Left cardiac atrium (tissue), 4 donors: Measurements from ENCODE around the gene CFAP141. TPM values are rescaled to one million over a fixed set of nuclear protein-coding genes. Genes with fewer than 3 reads are reported as not detected.
"Not testable (repeated sequence)": the region's sequence is repeated elsewhere in the genome, so short reads cannot be mapped to it uniquely, and the experiment has no call there.

Source experiments
- ATAC-seq, 2 donors: fragments of 200-7000 bp; cut with Tn5 transposase; one replicate each; pipeline ENCODE4 v1.9.1; 2020; ENCODE audit warnings: mild to moderate bottlenecking in 2 of 2, moderate library complexity in 2 of 2
- DNase-seq: peaks from one replicate; pipeline ENCODE4 v3.0.0-alpha.2; 2020
- intact Hi-C, 2 donors: fragments of 100-400 bp; cut with DNase I; formaldehyde crosslinking; loops; one replicate each; pipeline versions ENCODE4 v1.14.1 to v1.15.1; 2022 to 2023
- total RNA-seq, 2 donors: library from RNA; stranded (reverse); fragmentation: NEBNext Ultra II Directional; extraction: Animal tissue kit (Norgen Biotek cat#: 25700); gene quantifications; one replicate each; pipeline ENCODE4 v1.2.1, GENCODE V29; 2021
- donor health status: DM: no; HTN: yes; CAD: no.
- donor health status: DM: no; HTN: yes; CAD: no; lungs with severe emphysema.
- donor health status: DM: yes; HTN: yes; CAD: no.
- donor health status: Dilated cardiomyopathy.

The CFAP141 gene
- total RNA-seq, 2 donors from 2014 or later: not detected

- ATAC-seq: peak in 1 of 2 donors; percentile 41
- intact Hi-C loops: no loop called here
- DNase-seq: no peak
Measured at GRCh38 chr1:154213274-154213673, 7.1 kb upstream of the CFAP141 start.

GRCh38 chr1:154212083-154212482 lies 6.0 kb upstream of the CFAP141 start:
- DNase-seq: no peak
- peak; percentile 57 to 82 for ATAC-seq
- intact Hi-C loops: no loop called here

- DNase-seq (no peak), ATAC-seq (no peak)
- intact Hi-C loops: no loop called here
Measured at GRCh38 chr1:154208677-154209388, 2.7 kb upstream of the CFAP141 start.

GRCh38 chr1:154207262-154207661 lies 1.1 kb upstream of the CFAP141 start:
- intact Hi-C loops: no loop called here
- no peak for ATAC-seq
- DNase-seq: no peak

GRCh38 chr1:154205778-154206177 lies 355 bp downstream of the CFAP141 start:
- DNase-seq, ATAC-seq, intact Hi-C loops: not testable (repeated sequence)

- ATAC-seq (peak in 1 of 2 donors; percentile 21), DNase-seq (no peak)
- intact Hi-C loops: loop anchor here in 1 of 2 donors (2.0 kb wide), 1 partner anchor 73 kb away; the partner anchor contains the start of gene HAX1
Measured at GRCh38 chr1:154199563-154199879, 6.6 kb downstream of the CFAP141 start.

GRCh38 chr1:154198756-154199562 lies 7.2 kb downstream of the CFAP141 start:
- intact Hi-C loops: loop anchor here in 1 of 2 donors (2.0 kb wide), 1 partner anchor 74 kb away; the partner anchor contains the start of gene HAX1
- DNase-seq (no peak), ATAC-seq (peak; percentile 78 to 84)

GRCh38 chr1:154193821-154194220 lies 12.3 kb downstream of the CFAP141 start:
- DNase-seq (peak; percentile 59), ATAC-seq (peak; percentile 45 to 53)
- intact Hi-C loops: no loop called here

- intact Hi-C loops: no loop called here
- no peak for ATAC-seq
- DNase-seq: no peak
Measured at GRCh38 chr1:154192476-154192875, 13.7 kb downstream of the CFAP141 start.

GRCh38 chr1:154191990-154192461 lies 14.1 kb downstream of the CFAP141 start, which contains the start of gene TPM3:
Gene TPM3, minus strand, starts transcription at chr1:154192100. Its CDS starts 82 bp downstream, at chr1:154192018.
- ATAC-seq: peak; percentile 41 to 66
- intact Hi-C loops: no loop called here
- DNase-seq: no peak

GRCh38 chr1:154190550-154190949 lies 15.6 kb downstream of the CFAP141 start:
- intact Hi-C loops: no loop called here
- ATAC-seq: peak; percentile 61 to 75
- DNase-seq: no peak

GRCh38 chr1:154186852-154187501 lies 19.2 kb downstream of the CFAP141 start:
- DNase-seq: no peak
- intact Hi-C loops: no loop called here
- no peak for ATAC-seq

- DNase-seq: no peak
- no peak for ATAC-seq
- intact Hi-C loops: no loop called here
Measured at GRCh38 chr1:154186177-154186576, 20.0 kb downstream of the CFAP141 start.

GRCh38 chr1:154183046-154183915 lies 22.9 kb downstream of the CFAP141 start:
- DNase-seq (peak; percentile 96), ATAC-seq (peak; percentile 96)
- intact Hi-C loops: no loop called here

GRCh38 chr1:154182344-154183045 lies 23.6 kb downstream of the CFAP141 start:
- ATAC-seq: peak; percentile 65 to 79
- peak; percentile 89 for DNase-seq
- intact Hi-C loops: no loop called here

GRCh38 chr1:154181944-154182343 lies 24.2 kb downstream of the CFAP141 start:
- intact Hi-C loops: no loop called here
- ATAC-seq: no peak
- no peak for DNase-seq

GRCh38 chr1:154179946-154180687 lies 26.0 kb downstream of the CFAP141 start:
- intact Hi-C loops: no loop called here
- ATAC-seq (no peak), DNase-seq (no peak)
